ENCODE measurements around the gene HSPA4.

- TF ChIP-seq, protein P1, sequence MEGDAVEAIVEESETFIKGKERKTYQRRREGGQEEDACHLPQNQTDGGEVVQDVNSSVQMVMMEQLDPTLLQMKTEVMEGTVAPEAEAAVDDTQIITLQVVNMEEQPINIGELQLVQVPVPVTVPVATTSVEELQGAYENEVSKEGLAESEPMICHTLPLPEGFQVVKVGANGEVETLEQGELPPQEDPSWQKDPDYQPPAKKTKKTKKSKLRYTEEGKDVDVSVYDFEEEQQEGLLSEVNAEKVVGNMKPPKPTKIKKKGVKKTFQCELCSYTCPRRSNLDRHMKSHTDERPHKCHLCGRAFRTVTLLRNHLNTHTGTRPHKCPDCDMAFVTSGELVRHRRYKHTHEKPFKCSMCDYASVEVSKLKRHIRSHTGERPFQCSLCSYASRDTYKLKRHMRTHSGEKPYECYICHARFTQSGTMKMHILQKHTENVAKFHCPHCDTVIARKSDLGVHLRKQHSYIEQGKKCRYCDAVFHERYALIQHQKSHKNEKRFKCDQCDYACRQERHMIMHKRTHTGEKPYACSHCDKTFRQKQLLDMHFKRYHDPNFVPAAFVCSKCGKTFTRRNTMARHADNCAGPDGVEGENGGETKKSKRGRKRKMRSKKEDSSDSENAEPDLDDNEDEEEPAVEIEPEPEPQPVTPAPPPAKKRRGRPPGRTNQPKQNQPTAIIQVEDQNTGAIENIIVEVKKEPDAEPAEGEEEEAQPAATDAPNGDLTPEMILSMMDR (conservative IDR thresholded peaks at IDR 0.05; ENCODE audit: low read length) = no peak
- no peak for TF ChIP-seq EZH2phosphoT487 (IDR thresholded peaks at IDR 0.05; ENCODE audit: borderline replicate concordance)
Measured at GRCh38 chr5:133015466-133015865, 36.3 kb upstream of the HSPA4 start.
